Measurements from ENCODE around the gene RRN3. TPM values are rescaled to one million over a fixed set of nuclear protein-coding genes. Genes with fewer than 3 reads are reported as not detected.
"Not testable (repeated sequence)": the region's sequence is repeated elsewhere in the genome, so short reads cannot be mapped to it uniquely, and the experiment has no call there.

Gene RRN3
- total RNA-seq, 2 experiments from 2014 or later = 26.1 to 26.8 TPM

DNA sequence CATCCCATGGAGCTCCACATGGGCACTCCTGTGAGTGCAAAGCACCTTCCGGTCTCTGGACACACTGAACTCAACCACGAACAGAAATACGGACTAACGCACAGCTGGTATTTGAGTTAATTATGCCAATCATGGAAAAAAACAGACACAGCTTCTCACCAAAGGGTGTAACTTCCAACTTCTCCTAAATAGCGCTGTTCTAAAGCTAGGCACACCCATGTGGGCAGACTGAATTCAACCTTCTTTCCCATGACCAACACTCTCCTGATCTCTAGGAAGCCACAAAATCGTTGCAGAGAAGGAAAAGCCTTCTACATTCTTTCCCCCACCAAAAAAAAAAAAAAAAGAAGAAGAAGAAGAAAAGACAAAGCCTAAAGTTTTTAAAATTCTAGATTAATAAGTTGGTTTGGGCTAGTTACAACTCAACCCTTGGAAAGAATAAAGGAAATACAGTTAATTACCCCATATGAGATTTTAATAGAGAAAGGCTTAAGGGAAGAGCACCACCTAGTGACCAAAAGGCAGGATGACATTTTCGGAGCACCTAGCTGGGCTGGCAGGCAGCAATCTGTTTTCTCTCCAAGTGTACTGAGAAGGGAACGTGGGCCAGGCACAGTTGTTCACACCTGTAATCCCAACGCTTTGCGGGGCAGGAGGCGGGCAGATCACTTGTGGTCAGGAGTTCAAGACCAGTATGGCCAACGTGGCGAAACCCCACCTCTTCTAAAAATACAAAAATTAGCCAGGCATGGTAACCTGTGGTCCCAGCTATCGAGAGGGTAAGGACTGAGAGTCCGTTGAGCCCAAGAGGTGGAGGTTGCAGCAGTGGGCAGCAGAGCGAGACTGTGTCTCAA is 21.9 kb downstream of the RRN3 start:
- H3K27me3 Mint-ChIP-seq, DNase-seq, H3K9me3 Mint-ChIP-seq, H3K4me3 Mint-ChIP-seq, POLR2A ChIA-PET, H3K27ac Mint-ChIP-seq, H3K4me1 Mint-ChIP-seq: not testable (repeated sequence)
- CTCF ChIA-PET = interaction anchor here (0.7 to 1.5 kb wide), 7 partner anchors 10 to 560 kb away, joined by 3 to 9 read pairs (median 3); no protein-coding TSS in a partner anchor
- H3K36me3 Mint-ChIP-seq (ENCODE audit: low read depth) = peaks cover 51% of the 10 kb centered on the region

DNA sequence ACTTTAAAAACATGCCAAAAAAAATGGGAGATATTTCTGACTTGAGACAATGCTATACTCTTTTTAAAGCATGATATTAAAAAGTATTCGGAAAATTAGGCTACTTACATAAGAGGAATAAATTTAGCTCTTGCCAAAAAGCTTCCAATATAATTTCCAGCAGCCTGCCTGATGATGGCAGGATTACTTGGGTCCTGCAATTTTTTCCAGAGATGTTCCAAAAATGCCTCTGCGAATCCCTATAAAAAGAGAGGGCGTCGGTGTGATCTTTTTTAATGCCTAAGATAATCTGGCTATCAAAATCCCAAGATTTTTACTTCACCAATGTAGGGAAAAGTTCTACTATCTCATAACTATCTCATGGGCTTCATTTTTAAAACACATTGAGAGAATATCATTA is 23.1 kb downstream of the RRN3 start:
- CTCF ChIA-PET, H3K9me3 Mint-ChIP-seq, H3K27ac Mint-ChIP-seq, H3K4me1 Mint-ChIP-seq, H3K27me3 Mint-ChIP-seq, DNase-seq, POLR2A ChIA-PET, H3K4me3 Mint-ChIP-seq: not testable (repeated sequence)
- peaks cover 48% of the 10 kb centered on the region for H3K36me3 Mint-ChIP-seq (ENCODE audit: low read depth)

DNA sequence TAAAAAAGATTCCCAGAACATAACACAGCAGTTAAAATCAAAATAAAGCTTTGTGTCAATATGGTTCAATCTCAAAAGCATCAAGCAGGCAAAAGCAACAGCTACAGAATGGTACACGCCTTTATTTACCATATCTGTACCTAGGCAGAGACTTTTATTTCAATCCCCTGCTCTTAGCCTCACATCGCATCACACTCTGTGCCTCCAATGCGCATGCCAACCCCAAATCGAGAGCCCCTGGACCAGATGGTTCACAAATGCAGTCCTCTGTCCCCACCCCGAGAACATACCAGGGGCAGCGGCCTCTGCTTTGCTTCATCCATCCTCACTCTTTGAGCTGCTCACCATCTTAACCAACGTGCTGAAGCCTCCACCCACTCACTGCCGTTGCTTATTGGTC is 27.4 kb downstream of the RRN3 start:
- H3K36me3 Mint-ChIP-seq (ENCODE audit: low read depth) = peaks cover 37% of the 10 kb centered on the region
- H3K4me1 Mint-ChIP-seq, CTCF ChIA-PET, H3K27ac Mint-ChIP-seq, POLR2A ChIA-PET, H3K9me3 Mint-ChIP-seq, H3K27me3 Mint-ChIP-seq, DNase-seq, H3K4me3 Mint-ChIP-seq: not testable (repeated sequence)

DNA sequence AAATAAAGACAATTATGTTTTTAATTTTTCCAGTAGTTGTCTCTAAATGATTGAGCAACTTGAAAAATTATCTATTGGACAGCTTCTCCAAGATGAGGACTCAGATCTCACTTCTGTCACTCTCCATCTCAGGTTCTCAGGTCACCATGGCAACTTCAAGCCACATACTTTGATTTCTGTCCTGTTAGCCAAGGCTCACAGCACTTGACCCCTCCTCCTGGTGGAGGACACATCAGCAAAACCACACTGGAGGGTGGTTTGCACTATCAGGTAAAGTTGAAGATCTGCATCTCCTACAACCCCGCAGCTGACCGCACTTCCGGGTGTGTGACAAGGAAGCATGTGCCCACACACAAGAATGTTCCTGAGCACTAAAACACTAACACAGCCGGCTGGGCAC is 28.1 kb downstream of the RRN3 start:
- CTCF ChIA-PET, H3K4me3 Mint-ChIP-seq, POLR2A ChIA-PET, H3K27me3 Mint-ChIP-seq, H3K27ac Mint-ChIP-seq, DNase-seq, H3K9me3 Mint-ChIP-seq: not testable (repeated sequence)
- H3K36me3 Mint-ChIP-seq (ENCODE audit: low read depth) = peaks cover 43% of the 10 kb centered on the region
- H3K4me1 Mint-ChIP-seq = peaks cover 11% of the 10 kb centered on the region

DNA sequence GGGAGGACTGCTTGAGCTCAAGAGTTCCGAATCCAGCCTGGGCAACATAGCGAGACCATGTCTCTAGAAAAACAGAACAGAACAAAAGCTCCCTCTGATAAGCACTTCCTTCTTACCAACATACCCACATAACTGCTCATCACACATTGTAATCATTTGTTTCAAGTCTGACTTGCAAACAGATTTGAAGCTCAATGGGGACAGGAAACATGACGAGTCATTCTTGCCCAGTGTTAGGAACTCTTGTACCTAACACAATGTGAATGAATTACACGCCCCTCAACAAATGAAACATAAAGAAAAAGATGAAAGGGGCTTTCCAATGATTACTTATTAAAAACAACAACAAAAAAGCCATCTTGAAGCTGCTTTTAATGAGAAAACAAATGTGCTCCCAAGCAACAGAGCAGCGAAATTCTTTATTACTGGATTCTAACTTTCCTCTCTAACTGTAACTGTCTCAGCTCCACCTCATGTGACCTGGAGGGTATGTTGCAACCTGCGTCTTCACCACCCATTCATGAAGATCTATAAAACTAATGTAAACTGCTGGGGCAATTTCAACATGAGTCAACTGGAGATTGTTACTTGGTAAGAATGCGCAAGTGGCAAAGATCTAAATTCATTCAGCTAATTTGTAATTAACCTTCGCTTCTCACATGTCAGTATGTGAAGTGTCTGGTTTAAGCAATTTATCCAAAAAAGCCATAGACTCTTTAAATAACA is 31.8 kb downstream of the RRN3 start:
- H3K27ac Mint-ChIP-seq = peak overlapping the region; percentile 50
- not testable (repeated sequence) for H3K4me3 Mint-ChIP-seq

DNA sequence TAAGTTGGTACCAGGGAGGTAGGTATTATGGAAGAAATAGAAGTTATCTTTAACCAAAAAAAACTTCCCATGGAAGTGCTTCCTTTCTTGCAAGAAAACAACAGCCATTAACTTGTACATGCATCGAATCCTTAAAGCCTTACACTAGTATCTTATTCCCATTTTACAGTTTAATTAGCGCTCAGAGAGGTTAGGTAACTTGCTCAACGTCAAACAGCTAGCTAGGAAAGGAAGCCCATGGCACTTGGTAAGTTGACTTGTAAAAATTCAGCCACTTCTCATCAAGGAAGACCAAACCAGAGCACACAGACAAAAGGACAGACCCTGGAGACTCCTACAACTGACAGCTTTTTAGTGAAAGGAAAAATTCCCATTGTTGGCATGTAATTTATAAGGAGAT is 34.7 kb downstream of the RRN3 start:
- Mint-ChIP-seq H3K27ac (no peak overlapping the region), H3K36me3 (ENCODE audit: low read depth) (peaks cover 46% of the 10 kb centered on the region), H3K4me3 (no peak overlapping the region), H3K27me3 (no peaks in the 10 kb centered on the region), H3K9me3 (no peaks in the 10 kb centered on the region), H3K4me1 (peaks cover 20% of the 10 kb centered on the region)
- ChIA-PET CTCF (no interaction called here), POLR2A (no interaction called here)
- DNase-seq = no peak

More for the DNA sequence above, 31.8 kb downstream of the RRN3 start:
- Mint-ChIP-seq H3K4me1 (peaks cover 11% of the 10 kb centered on the region), H3K36me3 (ENCODE audit: low read depth) (peaks cover 57% of the 10 kb centered on the region)
- POLR2A ChIA-PET, DNase-seq, H3K27me3 Mint-ChIP-seq, H3K9me3 Mint-ChIP-seq: not testable (repeated sequence)
- CTCF ChIA-PET = interaction anchor here (1.7 kb wide), 1 partner anchor 10 kb away, joined by 9 read pairs; no protein-coding TSS in a partner anchor

DNA sequence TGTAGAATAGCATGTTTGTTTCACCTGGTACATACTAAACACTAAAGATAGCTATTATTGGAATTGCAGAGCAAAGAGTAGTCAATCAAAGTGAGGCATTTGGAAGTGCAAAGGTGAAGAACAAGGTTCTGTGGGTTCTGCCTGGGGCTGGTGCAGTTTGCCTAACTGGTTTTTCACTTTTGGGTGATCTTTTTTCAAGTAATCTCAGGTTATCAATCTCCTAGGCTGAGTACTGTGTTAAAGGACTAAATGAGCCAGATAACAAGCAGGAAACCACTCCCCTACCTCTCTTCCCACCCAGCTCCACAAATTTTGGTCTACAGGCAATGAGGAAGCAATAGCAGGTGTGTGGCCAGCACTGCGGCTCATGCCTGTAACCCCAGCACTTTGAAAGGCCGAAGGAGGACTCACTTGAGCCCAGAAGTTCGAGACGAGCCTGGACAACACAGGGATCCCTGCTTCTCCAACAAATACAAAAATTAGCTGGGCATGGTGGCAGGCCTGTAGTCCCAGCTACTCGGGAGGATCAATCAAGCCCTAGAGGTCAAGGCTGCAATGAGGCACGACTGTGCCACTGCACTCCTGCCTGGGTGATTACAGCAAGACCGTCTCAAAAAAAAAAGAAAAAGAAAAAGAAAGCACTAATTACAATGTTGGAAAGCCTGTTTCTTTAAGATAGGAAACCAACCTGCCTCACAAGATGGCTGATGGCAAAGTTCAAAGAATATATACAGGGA is 36.2 kb downstream of the RRN3 start:
- ChIA-PET CTCF (interaction anchor here (0.8 kb wide), 1 partner anchor 15 kb away, joined by 3 read pairs; no protein-coding TSS in a partner anchor), POLR2A (no interaction called here)
- H3K4me1 Mint-ChIP-seq = peaks cover 27% of the 10 kb centered on the region
- no peaks in the 10 kb centered on the region for H3K9me3 Mint-ChIP-seq
- DNase-seq = no peak
- H3K27me3 Mint-ChIP-seq = no peaks in the 10 kb centered on the region
- H3K36me3 Mint-ChIP-seq (ENCODE audit: low read depth) = peaks cover 42% of the 10 kb centered on the region
- H3K27ac Mint-ChIP-seq = no peak overlapping the region
- H3K4me3 Mint-ChIP-seq = no peak overlapping the region

DNA sequence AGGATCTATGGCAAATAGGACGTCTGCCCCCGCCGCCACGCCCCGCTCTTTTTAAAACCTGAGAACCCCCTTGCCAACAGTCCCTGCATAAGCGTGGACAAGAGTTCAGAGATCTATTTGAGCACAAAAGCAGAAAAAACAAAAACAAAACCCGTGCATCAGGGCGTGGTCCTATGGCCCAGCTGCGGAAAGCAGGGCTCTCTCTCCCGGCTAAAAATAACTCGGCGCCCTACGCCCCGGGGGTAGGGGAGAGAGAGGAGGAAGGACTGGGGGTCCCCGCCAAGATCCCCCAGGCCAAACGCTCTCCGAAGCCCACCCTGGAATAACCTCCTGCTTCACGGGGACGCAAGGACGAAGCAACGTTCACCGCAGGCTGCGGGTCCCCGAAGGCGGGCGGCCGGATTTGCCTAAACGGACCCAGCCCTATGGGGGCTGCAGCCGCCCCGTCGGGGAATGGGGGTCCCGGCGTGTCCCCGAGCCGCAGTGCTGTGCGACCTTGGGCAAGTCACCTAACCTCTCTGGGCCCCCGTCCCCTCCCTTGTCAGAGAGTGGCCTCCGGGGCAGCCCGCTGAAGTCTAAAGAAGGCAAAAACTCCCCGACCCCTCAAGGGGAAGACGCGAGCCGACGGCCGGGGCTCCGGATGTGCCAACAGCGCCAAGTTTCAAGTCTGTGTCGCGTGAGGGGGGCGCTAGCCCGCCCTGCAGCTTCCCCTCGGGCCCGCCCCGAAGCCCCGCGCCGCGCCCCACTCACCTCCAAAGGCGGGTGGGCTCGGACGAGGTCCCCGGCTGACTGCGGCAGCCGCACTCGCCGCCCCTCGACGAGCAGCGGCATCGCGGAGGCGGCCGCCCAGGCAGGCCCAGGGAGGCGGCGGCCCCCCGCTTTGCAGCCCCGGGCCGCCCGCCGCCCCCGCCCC is 38.7 kb downstream of the RRN3 start:
- POLR2A ChIA-PET = interaction anchor here (1.1 to 1.5 kb wide), 3 partner anchors 9 to 38 kb away, joined by 3 to 5 read pairs (median 4); no protein-coding TSS in a partner anchor
- DNase-seq = peak; percentile 23
- Mint-ChIP-seq H3K9me3 (no peaks in the 10 kb centered on the region), H3K4me3 (peak overlapping the region; percentile 92), H3K27me3 (no peaks in the 10 kb centered on the region), H3K4me1 (peaks cover 21% of the 10 kb centered on the region), H3K27ac (peak overlapping the region; percentile 80), H3K36me3 (ENCODE audit: low read depth) (peaks cover 20% of the 10 kb centered on the region)
- CTCF ChIA-PET = no interaction called here

DNA sequence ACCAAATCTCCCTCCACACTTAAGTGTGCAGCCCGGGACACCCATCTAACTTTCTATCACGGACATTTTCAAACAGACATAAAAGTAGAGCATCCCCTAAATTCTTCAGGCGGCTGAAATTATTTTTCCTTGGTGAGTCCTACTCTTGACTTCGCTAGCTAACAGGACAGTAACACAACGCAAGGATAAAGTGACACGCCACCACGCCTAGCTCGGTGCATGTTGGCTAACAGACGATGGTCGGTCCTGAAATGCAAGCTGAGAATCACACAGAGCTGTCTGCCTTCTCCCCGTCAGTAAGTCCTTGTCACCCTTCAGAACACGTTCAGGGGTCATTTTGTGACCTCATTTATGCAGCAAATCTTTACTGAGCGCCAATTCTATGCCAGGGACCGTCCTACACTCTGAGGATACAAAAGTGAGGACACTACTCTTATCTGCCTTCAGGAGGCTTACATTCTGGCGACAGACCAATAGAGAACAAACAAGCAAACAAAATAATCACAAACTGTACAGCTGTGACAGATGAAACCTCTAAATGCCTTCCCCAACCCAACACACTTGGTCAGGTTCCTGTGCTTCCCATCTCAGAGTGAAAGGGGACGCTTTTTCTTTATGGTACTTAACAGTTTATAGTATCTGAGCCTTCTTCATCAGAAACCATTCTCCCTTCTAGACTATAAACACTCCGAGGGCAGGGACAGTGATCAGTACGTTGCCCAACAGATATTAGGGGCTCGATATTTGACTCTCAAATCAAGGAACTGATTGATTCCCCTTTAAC is 39.5 kb downstream of the RRN3 start:
- H3K4me3 Mint-ChIP-seq = peak overlapping the region; percentile 92
- H3K36me3 Mint-ChIP-seq (ENCODE audit: low read depth) = peaks cover 12% of the 10 kb centered on the region
- ChIA-PET CTCF (no interaction called here), POLR2A (interaction anchor here (1.4 to 1.5 kb wide), 2 partner anchors 9 to 18 kb away, joined by 4 to 5 read pairs; no protein-coding TSS in a partner anchor)
- no peaks in the 10 kb centered on the region for H3K9me3 Mint-ChIP-seq
- H3K27ac Mint-ChIP-seq = peak overlapping the region; percentile 80
- H3K4me1 Mint-ChIP-seq = peaks cover 21% of the 10 kb centered on the region
- H3K27me3 Mint-ChIP-seq = no peaks in the 10 kb centered on the region
- no peak for DNase-seq

DNA sequence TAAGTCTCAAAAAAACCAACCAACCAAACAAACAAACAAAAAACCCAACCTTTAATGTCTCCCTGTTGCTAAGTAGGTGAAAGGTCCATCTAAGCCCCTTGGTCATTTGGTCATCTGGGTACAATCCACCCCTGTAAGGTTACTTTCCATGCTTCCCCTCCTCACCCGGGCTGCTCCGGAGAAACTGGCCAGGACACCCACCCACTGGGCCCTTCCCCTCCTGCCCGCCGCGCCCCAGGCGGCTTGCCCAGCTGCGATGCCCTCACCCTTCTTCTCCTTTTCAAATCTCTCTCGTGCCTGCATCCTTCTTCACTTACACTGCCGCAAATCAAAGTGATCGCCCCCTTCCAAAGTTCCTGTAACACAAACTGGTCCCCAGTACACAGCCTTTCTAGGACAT is 40.2 kb downstream of the RRN3 start:
- no peak for DNase-seq
- ChIA-PET POLR2A (no interaction called here), CTCF (no interaction called here)
- H3K4me1 Mint-ChIP-seq = peaks cover 21% of the 10 kb centered on the region
- peaks cover 7% of the 10 kb centered on the region for H3K36me3 Mint-ChIP-seq (ENCODE audit: low read depth)
- H3K27ac Mint-ChIP-seq = no peak overlapping the region
- H3K9me3 Mint-ChIP-seq = no peaks in the 10 kb centered on the region
- H3K4me3 Mint-ChIP-seq = peak overlapping the region; percentile 92
- H3K27me3 Mint-ChIP-seq = no peaks in the 10 kb centered on the region

DNA sequence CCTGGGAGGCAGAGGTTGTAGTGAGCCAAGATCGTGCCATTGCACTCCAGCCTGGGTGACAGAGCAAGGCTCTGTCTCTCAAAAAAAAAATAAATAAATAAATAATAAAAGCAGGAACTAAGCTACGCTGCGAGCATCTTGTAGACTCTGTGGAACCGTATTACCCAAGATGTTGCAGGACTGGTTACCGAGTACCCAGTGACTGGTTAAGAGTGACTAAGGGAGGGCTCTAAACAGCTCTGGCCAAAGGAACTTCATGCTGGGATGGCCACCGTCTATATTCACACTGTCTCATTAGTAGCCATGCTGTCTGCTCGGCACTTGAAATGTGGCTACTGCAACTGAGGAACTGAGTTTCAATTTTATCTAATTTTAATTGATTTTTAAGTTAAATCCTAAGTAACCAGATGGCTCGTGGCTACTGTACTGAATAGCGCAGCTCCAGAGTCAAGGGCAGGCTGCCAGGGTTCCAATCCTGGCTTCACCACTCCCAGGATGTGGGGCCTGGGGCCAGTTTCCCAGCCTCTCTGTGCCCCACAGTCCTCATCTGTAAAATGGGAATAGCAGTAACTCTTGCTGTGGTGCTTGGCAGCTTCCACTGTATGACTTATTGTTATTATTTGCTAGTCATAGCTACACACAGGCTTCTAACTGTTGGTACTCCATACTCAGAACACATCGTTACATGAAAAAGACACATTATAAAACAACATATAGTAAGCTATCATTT is 41.2 kb downstream of the RRN3 start:
- Mint-ChIP-seq H3K9me3 (no peaks in the 10 kb centered on the region), H3K4me1 (peaks cover 21% of the 10 kb centered on the region), H3K36me3 (ENCODE audit: low read depth) (peaks cover under 1% of the 10 kb centered on the region), H3K4me3 (no peak overlapping the region), H3K27ac (no peak overlapping the region), H3K27me3 (no peaks in the 10 kb centered on the region)
- CTCF ChIA-PET = interaction anchor here (1.0 kb wide), 1 partner anchor 20 kb away, joined by 3 read pairs; no protein-coding TSS in a partner anchor
- POLR2A ChIA-PET = interaction anchor here (2.1 kb wide), 1 partner anchor 9 kb away, joined by 5 read pairs; no protein-coding TSS in a partner anchor
- DNase-seq = no peak
